SK-N-SH (cell line): Measurements from ENCODE around the gene BRCA1. TPM values are rescaled to one million over a fixed set of nuclear protein-coding genes. Genes with fewer than 3 reads are reported as not detected.
A peak's percentile ranks its signal among the peaks of the same experiment; 100 is the strongest.

Experiments used
- CTCF ChIA-PET: fragments of 300-600, 350-600 bp; formaldehyde crosslinking; extraction: SDS; loops from one replicate; lab custom pipeline; 2021; lab: Yijun Ruan, JAX
- POLR2A ChIA-PET: fragments of 350-600 bp; sonication (Branson Sonifier 250); formaldehyde crosslinking; extraction: SDS; loops from one replicate; lab custom pipeline; 2020; ENCODE audit warnings: antibody characterized with exemption, inconsistent platforms; lab: Yijun Ruan, JAX
- DNase-seq: peaks from one replicate; pipeline ENCODE4 v3.0.0; 2012
- H2AFZ ChIP-seq: fragments of 200-600 bp; sonication (generic); 2 replicates; pipeline ENCODE4 v1.8.1; 2016; ENCODE audit warnings: antibody characterized with exemption, mild to moderate bottlenecking, low read depth
- H3F3A ChIP-seq: fragments of 200-600 bp; sonication (generic); replicated peaks from 2 replicates; pipeline ENCODE3; 2016; ENCODE audit warnings: antibody characterized with exemption, mild to moderate bottlenecking; ENCODE audit not compliant: insufficient read depth
- H3K27ac ChIP-seq, 2 experiments: fragments of 200-500 bp in 1 of 2; fragments of 200-600 bp in 1 of 2; sonication (Bioruptor generic) in 1 of 2; sonication (generic), shearing (Covaris generic) in 1 of 2; 2 replicates each; pipeline versions ENCODE4 v1.5.1 to v1.6.1; 2014 to 2016; ENCODE audit warnings: low read depth in 2 of 2, inconsistent platforms in 1 of 2, low read length in 1 of 2, mild to moderate bottlenecking in 1 of 2, mixed read lengths in 1 of 2
- H3K27me3 ChIP-seq: fragments of 200-600 bp; sonication (generic), shearing (Covaris generic); 2 replicates; pipeline ENCODE4 v1.6.1; 2016; ENCODE audit warnings: mixed run types; ENCODE audit not compliant: insufficient read depth
- H3K36me3 ChIP-seq, 2 experiments: fragments of 200-500 bp in 1 of 2; fragments of 200-600 bp in 1 of 2; sonication (Bioruptor generic) in 1 of 2; sonication (generic) in 1 of 2; replicated peaks in 1 of 2; 2 replicates each; pipeline versions ENCODE3 to v1.5.1; 2014 to 2016; ENCODE audit warnings: low read length in 1 of 2, mild to moderate bottlenecking in 1 of 2; ENCODE audit not compliant: insufficient read depth in 2 of 2, control insufficient read depth in 1 of 2
- H3K4me1 ChIP-seq, 2 experiments: fragments of 200-500 bp in 1 of 2; fragments of 200-600 bp in 1 of 2; sonication (Bioruptor generic) in 1 of 2; sonication (generic), shearing (Covaris generic) in 1 of 2; 2 replicates each; pipeline versions ENCODE4 v1.5.1 to v1.6.1; 2014 to 2016; ENCODE audit warnings: low read depth in 1 of 2, low read length in 1 of 2, mixed run types in 1 of 2; ENCODE audit not compliant: insufficient read depth in 2 of 2, control insufficient read depth in 1 of 2
- H3K4me2 ChIP-seq: fragments of 200-600 bp; sonication (generic), shearing (Covaris generic); 2 replicates; pipeline ENCODE4 v1.6.1; 2017; ENCODE audit warnings: mixed run types
- H3K4me3 ChIP-seq, 2 experiments: fragments of 200-500 bp in 1 of 2; fragments of 200-600 bp in 1 of 2; sonication (Bioruptor generic) in 1 of 2; sonication (generic), shearing (Covaris generic) in 1 of 2; 2 replicates each; pipeline versions ENCODE4 v1.5.1 to v1.8.1; 2014 to 2016; ENCODE audit warnings: low read depth in 2 of 2, inconsistent platforms in 1 of 2, low read length in 1 of 2, mild to moderate bottlenecking in 1 of 2, mixed read lengths in 1 of 2, moderate library complexity in 1 of 2
- H3K79me2 ChIP-seq: fragments of 200-600 bp; sonication (generic); 2 replicates; pipeline ENCODE4 v1.8.1; 2017; ENCODE audit warnings: mild to moderate bottlenecking; ENCODE audit not compliant: insufficient read depth
- H3K9ac ChIP-seq: fragments of 200-600 bp; sonication (generic); 2 replicates; pipeline ENCODE4 v1.6.1; 2017; ENCODE audit warnings: mixed run types
- H3K9me2 ChIP-seq: fragments of 200-600 bp; sonication (generic); 2 replicates; pipeline ENCODE4 v1.6.1; 2017; ENCODE audit warnings: mixed run types
- H3K9me3 ChIP-seq: fragments of 200-600 bp; sonication (generic); 2 replicates; pipeline ENCODE4 v1.6.1; 2017; ENCODE audit warnings: mixed run types, mild to moderate bottlenecking, moderate library complexity
- H4K20me1 ChIP-seq: fragments of 200-600 bp; sonication (generic); 2 replicates; pipeline ENCODE4 v1.6.1; 2017; ENCODE audit warnings: mild to moderate bottlenecking, mixed run types; ENCODE audit not compliant: insufficient read depth
- EP300 ChIP-seq, 2 experiments: IDR thresholded peaks; 2 replicates each; pipeline versions ENCODE4 v1.4.0 to v1.6.1; 2012; ENCODE audit warnings: borderline replicate concordance in 1 of 2, low read depth in 1 of 2, low read length in 1 of 2
- FOSL2 ChIP-seq: IDR thresholded peaks from 2 replicates; pipeline ENCODE4 v1.4.0; 2012; ENCODE audit warnings: low read depth, mild to moderate bottlenecking, moderate library complexity, borderline replicate concordance
- FOXM1 ChIP-seq: IDR thresholded peaks from 2 replicates; pipeline ENCODE4 v1.4.0; 2012; ENCODE audit warnings: low read depth, mild to moderate bottlenecking
- GATA2 ChIP-seq: sonication (generic); formaldehyde crosslinking; IDR thresholded peaks from 2 replicates; pipeline ENCODE4 v1.5.0; 2020; ENCODE audit warnings: mild to moderate bottlenecking, missing genetic modification reagents
- JUND ChIP-seq: IDR thresholded peaks from 2 replicates; pipeline ENCODE4 v1.4.0; 2012
- MEF2A ChIP-seq: IDR thresholded peaks from 2 replicates; pipeline ENCODE4 v1.4.0; 2012; ENCODE audit warnings: low read depth, borderline replicate concordance
- MXI1 ChIP-seq: IDR thresholded peaks from 2 replicates; pipeline ENCODE4 v1.6.1; 2012; ENCODE audit warnings: mild to moderate bottlenecking, low read depth, low read length, improper control_type of control experiment
- NRF1 ChIP-seq: IDR thresholded peaks from 2 replicates; pipeline ENCODE4 v1.6.1; 2012; ENCODE audit warnings: low read depth, mild to moderate bottlenecking, low read length
- RAD21 ChIP-seq: IDR thresholded peaks from 2 replicates; pipeline ENCODE4 v1.6.1; 2012; ENCODE audit warnings: mild to moderate bottlenecking, low read length
- RCOR1 ChIP-seq: fragments of 150-350 bp; IDR thresholded peaks from 2 replicates; pipeline ENCODE4 v1.6.1; 2017; ENCODE audit warnings: antibody characterized with exemption, low read length
- REST ChIP-seq: IDR thresholded peaks from 2 replicates; pipeline ENCODE4 v1.6.1; 2012; ENCODE audit warnings: mild to moderate bottlenecking, low read depth, low read length, moderate library complexity
- SIN3A ChIP-seq: IDR thresholded peaks from 2 replicates; pipeline ENCODE4 v1.6.1; 2012; ENCODE audit warnings: low read depth, mild to moderate bottlenecking, low read length, moderate library complexity, borderline replicate concordance
- TAF1 ChIP-seq: IDR thresholded peaks from 2 replicates; pipeline ENCODE4 v1.6.1; 2012; ENCODE audit warnings: low read depth, mild to moderate bottlenecking, low read length, moderate library complexity, borderline replicate concordance
- WGBS: methylation state at CpG from one replicate; pipeline ENCODE4 v1.1.6; 2017; ENCODE audit warnings: low lambda C conversion rate; 5-methylcytosine and 5-hydroxymethylcytosine counted together
- polyA plus RNA-seq, 3 experiments: library from polyadenylated mRNA; depleted of rRNA; stranded (reverse); fragments of >200 nt; gene quantifications; 2 replicates each; pipeline ENCODE4 v1.2.3, GENCODE V29; 2012
- TF ChIP-seq, protein P1 (sequence below): IDR thresholded peaks from 2 replicates; pipeline ENCODE4 v1.4.0; 2012; ENCODE audit warnings: low read depth, borderline replicate concordance
- TF ChIP-seq, protein P2 (sequence below): fragments of 150-350 bp; IDR thresholded peaks from 2 replicates; pipeline ENCODE4 v1.6.1; 2016; ENCODE audit warnings: mild to moderate bottlenecking, low read depth, low read length

Gene BRCA1
- polyA plus RNA-seq, 1 of the 3 experiments (the other 2 are of a cell fraction) = 11.2 TPM

DNA sequence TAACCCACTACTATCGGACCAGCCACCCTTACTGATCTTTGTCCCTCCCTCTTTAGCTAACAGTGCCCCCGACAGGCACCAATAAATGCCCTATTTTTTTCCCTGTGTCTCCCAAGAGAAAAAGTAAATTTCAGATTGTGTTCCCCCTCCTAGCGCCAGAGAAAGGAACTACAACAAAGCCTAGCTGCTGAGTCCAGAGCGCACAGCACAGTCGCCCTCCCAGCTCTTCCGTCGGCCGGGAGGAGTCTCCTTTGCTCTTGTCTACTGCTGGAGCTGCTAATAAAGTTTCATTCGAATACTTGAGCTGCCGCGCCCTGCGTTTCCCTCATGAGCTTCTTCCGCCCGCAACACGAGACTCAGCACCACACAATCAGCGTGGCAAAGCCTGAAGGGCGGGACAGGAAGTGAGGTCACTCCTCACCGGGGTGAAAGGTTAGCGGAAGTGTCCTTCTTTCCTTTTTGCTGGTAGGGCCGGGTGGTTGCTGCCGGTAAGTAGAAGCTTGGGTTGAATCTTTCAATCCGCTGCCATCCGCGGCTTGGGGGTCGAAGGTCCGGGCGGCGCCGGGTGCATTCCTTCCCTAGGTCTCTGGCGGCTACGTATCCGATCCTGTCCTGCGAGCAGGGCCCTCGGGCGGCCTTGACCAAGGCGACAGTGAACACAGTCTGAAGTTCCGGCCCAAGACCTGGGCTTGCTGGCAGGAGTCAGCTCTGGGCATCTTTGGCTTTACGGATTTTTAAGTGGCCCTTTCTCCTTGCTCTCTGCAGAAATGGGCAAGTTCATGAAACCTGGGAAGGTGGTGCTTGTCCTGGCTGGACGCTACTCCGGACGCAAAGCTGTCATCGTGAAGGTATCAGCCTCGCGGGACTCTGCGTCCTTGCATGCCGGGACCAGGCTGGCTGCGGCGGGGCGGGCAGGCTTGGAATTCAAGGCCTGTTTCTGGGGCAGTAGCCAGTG is 126.9 kb downstream of the BRCA1 start, which contains the start of gene RPL27 (continued):
- TF ChIP-seq REST = no peak; the same call in 1 of the 2 replicates
- no peak for TF ChIP-seq MEF2A
- no peak for TF ChIP-seq NRF1
- TF ChIP-seq, protein P1, sequence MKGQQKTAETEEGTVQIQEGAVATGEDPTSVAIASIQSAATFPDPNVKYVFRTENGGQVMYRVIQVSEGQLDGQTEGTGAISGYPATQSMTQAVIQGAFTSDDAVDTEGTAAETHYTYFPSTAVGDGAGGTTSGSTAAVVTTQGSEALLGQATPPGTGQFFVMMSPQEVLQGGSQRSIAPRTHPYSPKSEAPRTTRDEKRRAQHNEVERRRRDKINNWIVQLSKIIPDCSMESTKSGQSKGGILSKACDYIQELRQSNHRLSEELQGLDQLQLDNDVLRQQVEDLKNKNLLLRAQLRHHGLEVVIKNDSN = peak; percentile 77
- TF ChIP-seq RCOR1 = peak; percentile 74
- TF ChIP-seq GATA2 (CRISPR knock-in tag) = no peak
- TF ChIP-seq FOXM1 = no peak
- TF ChIP-seq SIN3A = peak; percentile 94; the same call in 1 of the 2 replicates
- TF ChIP-seq, protein P2, sequence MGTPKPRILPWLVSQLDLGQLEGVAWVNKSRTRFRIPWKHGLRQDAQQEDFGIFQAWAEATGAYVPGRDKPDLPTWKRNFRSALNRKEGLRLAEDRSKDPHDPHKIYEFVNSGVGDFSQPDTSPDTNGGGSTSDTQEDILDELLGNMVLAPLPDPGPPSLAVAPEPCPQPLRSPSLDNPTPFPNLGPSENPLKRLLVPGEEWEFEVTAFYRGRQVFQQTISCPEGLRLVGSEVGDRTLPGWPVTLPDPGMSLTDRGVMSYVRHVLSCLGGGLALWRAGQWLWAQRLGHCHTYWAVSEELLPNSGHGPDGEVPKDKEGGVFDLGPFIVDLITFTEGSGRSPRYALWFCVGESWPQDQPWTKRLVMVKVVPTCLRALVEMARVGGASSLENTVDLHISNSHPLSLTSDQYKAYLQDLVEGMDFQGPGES = peak; percentile 22; the same call in 1 of the 2 replicates
- no peak for TF ChIP-seq JUND
- TF ChIP-seq TAF1 = peak; percentile 95
- no peak; the same call in 1 of the 2 replicates for TF ChIP-seq FOSL2
- TF ChIP-seq, all 33 proteins: peak for 23

DNA sequence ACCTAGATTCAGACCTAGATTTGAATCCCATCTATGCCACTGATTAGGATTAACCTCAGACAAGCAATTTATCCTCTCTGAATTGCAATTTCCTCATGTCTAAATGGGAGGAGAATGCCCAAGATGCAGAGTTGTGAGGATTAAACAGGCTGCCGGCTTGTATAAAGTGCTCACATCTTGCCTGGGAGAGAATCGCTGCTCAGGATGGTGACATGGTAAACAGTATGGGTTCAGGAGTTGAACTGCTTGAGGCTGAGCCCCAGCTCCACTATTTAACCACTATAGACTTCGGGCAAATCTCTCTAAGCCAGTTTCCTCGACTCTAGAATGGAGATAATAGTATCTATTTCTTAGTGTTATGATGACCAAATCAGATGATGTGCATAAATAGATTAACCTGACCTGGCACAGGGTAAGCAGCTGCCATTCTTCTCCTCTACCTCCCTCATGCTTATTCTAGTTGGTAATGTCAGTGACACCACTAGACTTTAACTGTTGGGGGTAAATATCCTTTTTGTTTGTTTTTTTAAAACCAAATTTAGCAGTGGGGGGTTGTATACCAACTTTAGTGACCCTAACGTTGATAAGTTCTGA is 127.7 kb downstream of the BRCA1 start:
- no peak for DNase-seq
- Histone ChIP-seq H3K27me3 (no peaks in the 10 kb centered on the region), H3K4me1 (peaks cover 6 to 11% of the 10 kb centered on the region in 2 experiments; a peak in 2 of 4 replicates), H3K4me2 (peak overlapping the region; percentile 66), H3K9me3 (no peaks in the 10 kb centered on the region), H3K36me3 (peaks cover 39 to 40% of the 10 kb centered on the region in 2 experiments), H3F3A (peaks cover 50% of the 10 kb centered on the region), H4K20me1 (peaks cover 31% of the 10 kb centered on the region), H3K4me3 (peak overlapping the region; percentile 49 to 85), H3K9ac (peak overlapping the region; percentile 51), H3K9me2 (no peaks in the 10 kb centered on the region), H3K27ac (peak overlapping the region; percentile 80 to 87; a peak in 3 of 4 replicates), H2AFZ (peak overlapping the region; percentile 89), H3K79me2 (peaks cover 41% of the 10 kb centered on the region)
- ChIA-PET POLR2A (interaction anchor here (0.6 to 2.8 kb wide), 19 partner anchors 11 to 443 kb away, joined by 3 to 20 read pairs (median 5); partner anchors contain the start of genes AOC2, BRCA1, PTGES3L and RND2), CTCF (interaction anchor here (0.6 to 4.4 kb wide), 20 partner anchors 10 to 419 kb away, joined by 3 to 27 read pairs (median 4); partner anchors contain the start of genes AOC2, BECN1, NBR1 and PSME3)
- WGBS = 32% methylated on average over 5 of the region's 5 CpGs
- TF ChIP-seq EP300 (IDR thresholded peaks at IDR 0.05; ENCODE audit: borderline replicate concordance in 1 of 2, low read depth in 1 of 2, low read length in 1 of 2) (no peak), RAD21 (no peak), NRF1 (no peak), MXI1 (no peak), GATA2 (CRISPR knock-in tag) (no peak)
- TF ChIP-seq, protein P2 = no peak
